GM23248 (cell line): ENCODE measurements around the gene SGCB. TPM values are rescaled to one million over a fixed set of nuclear protein-coding genes. Genes with fewer than 3 reads are reported as not detected.

Source experiments
- DNase-seq: peaks from one replicate; pipeline ENCODE4 v3.0.0-alpha.2; 2015
- H2AFZ ChIP-seq: fragments of 200-600 bp; sonication (generic); 2 replicates; pipeline ENCODE4 v1.6.1; 2016; ENCODE audit warnings: antibody characterized with exemption
- H3F3A ChIP-seq: fragments of 200-600 bp; sonication (generic); 2 replicates; pipeline ENCODE4 v1.6.1; 2016; ENCODE audit warnings: mild to moderate bottlenecking, antibody characterized with exemption, mixed run types; ENCODE audit not compliant: insufficient read depth
- H3K27ac ChIP-seq: fragments of 200-600 bp; sonication (generic); 2 replicates; pipeline ENCODE4 v1.5.1; 2016; ENCODE audit warnings: mild to moderate bottlenecking
- H3K27me3 ChIP-seq: fragments of 200-600 bp; sonication (generic); replicated peaks from 2 replicates; pipeline ENCODE4 v1.6.1; 2016; ENCODE audit warnings: mild to moderate bottlenecking; ENCODE audit not compliant: insufficient read depth
- H3K36me3 ChIP-seq: fragments of 200-600 bp; sonication (generic); 2 replicates; pipeline ENCODE4 v1.6.1; 2016; ENCODE audit warnings: low read depth, mild to moderate bottlenecking
- H3K4me1 ChIP-seq: fragments of 200-600 bp; sonication (generic); 2 replicates; pipeline ENCODE4 v1.6.1; 2016; ENCODE audit warnings: mild to moderate bottlenecking; ENCODE audit not compliant: insufficient read depth
- H3K4me2 ChIP-seq: fragments of 200-600 bp; sonication (generic); one replicate; pipeline ENCODE4 v1.6.1; 2016; ENCODE audit warnings: mild to moderate bottlenecking; ENCODE audit not compliant: unreplicated experiment
- H3K4me3 ChIP-seq: fragments of 200-600 bp; sonication (generic); 2 replicates; pipeline ENCODE4 v1.5.1; 2016; ENCODE audit warnings: mild to moderate bottlenecking
- H3K79me2 ChIP-seq: fragments of 200-600 bp; sonication (generic); 2 replicates; pipeline ENCODE4 v1.6.1; 2016; ENCODE audit warnings: mild to moderate bottlenecking; ENCODE audit not compliant: insufficient read depth
- H3K9ac ChIP-seq: fragments of 200-600 bp; sonication (generic); 2 replicates; pipeline ENCODE4 v1.6.1; 2016; ENCODE audit warnings: mild to moderate bottlenecking
- H3K9me2 ChIP-seq: fragments of 200-600 bp; sonication (generic); 2 replicates; pipeline ENCODE4 v1.6.1; 2016; ENCODE audit warnings: mixed run types, mild to moderate bottlenecking, moderate library complexity; ENCODE audit not compliant: insufficient read depth
- H3K9me3 ChIP-seq: fragments of 200-600 bp; sonication (generic); one replicate; pipeline ENCODE4 v1.6.1; 2017; ENCODE audit warnings: low read depth
- H4K20me1 ChIP-seq: fragments of 200-600 bp; sonication (generic); 2 replicates; pipeline ENCODE4 v1.6.0; 2016; ENCODE audit not compliant: insufficient read depth
- EZH2 ChIP-seq: fragments of 200-600 bp; sonication (generic); IDR thresholded peaks from 2 replicates; pipeline ENCODE4 v1.6.1; 2018; ENCODE audit warnings: antibody characterized with exemption, mild to moderate bottlenecking; ENCODE audit not compliant: insufficient read depth, poor library complexity, severe bottlenecking
- EZH2phosphoT487 ChIP-seq: fragments of 200-600 bp; sonication (generic); IDR thresholded peaks from 2 replicates; pipeline ENCODE4 v1.6.1; 2018; ENCODE audit warnings: antibody characterized with exemption, moderate library complexity, mild to moderate bottlenecking, low read depth; ENCODE audit not compliant: insufficient read depth
- WGBS, 2 experiments: methylation state at CpG; one replicate each; pipeline ENCODE4 v1.1.6; 2015 to 2017; ENCODE audit warnings: low lambda C conversion rate in 2 of 2, low coverage in 1 of 2; ENCODE audit errors: missing lambda C conversion rate in 2 of 2; 5-methylcytosine and 5-hydroxymethylcytosine counted together
- in situ Hi-C: fragments of 300-500 bp; cut with MboI; formaldehyde crosslinking; loops from 2 replicates; pipeline ENCODE4 v1.15.0; 2020
- polyA plus RNA-seq: library from polyadenylated mRNA; unstranded; fragments of >200 nt; fragmentation: Nextera tagmentation; extraction: Ambion mirVana; gene quantifications from 2 replicates; pipeline ENCODE4 v1.2.1, GENCODE V29; 2016
- total RNA-seq: library from RNA; depleted of rRNA; stranded (reverse); fragments of >200 nt; shearing (Covaris generic); gene quantifications from 2 replicates; pipeline ENCODE4 v1.2.3, GENCODE V29; 2014

Gene SGCB
- total and polyA plus RNA-seq, 2 experiments from 2014 or later = 50.4 to 108 TPM

GRCh38 chr4:52005604-52006273 is 32.4 kb downstream of the SGCB start:
- Histone ChIP-seq H3K9me2 (no peaks in the 10 kb centered on the region), H3F3A (no peaks in the 10 kb centered on the region), H3K9me3 (no peaks in the 10 kb centered on the region), H3K4me2 (no peak overlapping the region), H3K79me2 (no peaks in the 10 kb centered on the region), H2AFZ (no peak overlapping the region), H3K36me3 (no peaks in the 10 kb centered on the region), H3K4me3 (no peak overlapping the region), H4K20me1 (no peaks in the 10 kb centered on the region), H3K27ac (no peak overlapping the region), H3K4me1 (no peaks in the 10 kb centered on the region), H3K27me3 (no peaks in the 10 kb centered on the region), H3K9ac (no peak overlapping the region)
- TF ChIP-seq EZH2 (no peak), EZH2phosphoT487 (no peak)
- in situ Hi-C loops = no loop called here
- no peak for DNase-seq
- WGBS, 2 experiments = 91 to 98% methylated on average over 2 of the region's 2 CpGs

GRCh38 chr4:52004414-52004813 is 33.7 kb downstream of the SGCB start:
- in situ Hi-C loops = no loop called here
- DNase-seq = no peak
- Histone ChIP-seq H3K27ac (no peak overlapping the region), H3K36me3 (no peaks in the 10 kb centered on the region), H3K4me3 (no peak overlapping the region), H3K9me3 (no peaks in the 10 kb centered on the region), H3K4me1 (no peaks in the 10 kb centered on the region), H4K20me1 (no peaks in the 10 kb centered on the region), H2AFZ (no peak overlapping the region), H3F3A (no peaks in the 10 kb centered on the region), H3K9ac (no peak overlapping the region), H3K4me2 (no peak overlapping the region), H3K27me3 (no peaks in the 10 kb centered on the region), H3K9me2 (no peaks in the 10 kb centered on the region), H3K79me2 (no peaks in the 10 kb centered on the region)
- TF ChIP-seq EZH2phosphoT487 (no peak), EZH2 (no peak)

- Histone ChIP-seq H2AFZ (no peak overlapping the region), H4K20me1 (no peaks in the 10 kb centered on the region), H3K9ac (no peak overlapping the region), H3K4me3 (no peak overlapping the region), H3K4me2 (no peak overlapping the region), H3K9me2 (no peaks in the 10 kb centered on the region), H3K27me3 (no peaks in the 10 kb centered on the region), H3F3A (no peaks in the 10 kb centered on the region), H3K36me3 (no peaks in the 10 kb centered on the region), H3K27ac (no peak overlapping the region), H3K4me1 (no peaks in the 10 kb centered on the region), H3K9me3 (no peaks in the 10 kb centered on the region), H3K79me2 (no peaks in the 10 kb centered on the region)
- DNase-seq = peak; percentile 6
- TF ChIP-seq EZH2phosphoT487 (no peak), EZH2 (no peak)
- WGBS, 2 experiments = 72 to 76% methylated on average over 2 of the region's 2 CpGs
- in situ Hi-C loops = no loop called here
Measured at GRCh38 chr4:52001616-52002015, 36.5 kb downstream of the SGCB start.

- H3K4me3 ChIP-seq = no peak overlapping the region
- H3K27me3 ChIP-seq = no peaks in the 10 kb centered on the region
- no peak overlapping the region for H3K27ac ChIP-seq
- no peaks in the 10 kb centered on the region for H3K9me2 ChIP-seq
- H3K79me2 ChIP-seq = no peaks in the 10 kb centered on the region
- H2AFZ ChIP-seq = no peak overlapping the region
- H3K4me1 ChIP-seq = no peaks in the 10 kb centered on the region
- H3K9ac ChIP-seq = no peak overlapping the region
- H3K9me3 ChIP-seq = no peaks in the 10 kb centered on the region
- no peaks in the 10 kb centered on the region for H3K36me3 ChIP-seq
- no peaks in the 10 kb centered on the region for H4K20me1 ChIP-seq
- H3K4me2 ChIP-seq = no peak overlapping the region
- DNase-seq = no peak
- TF ChIP-seq EZH2phosphoT487 (no peak), EZH2 (no peak)
- in situ Hi-C loops = no loop called here
- 73 to 82% methylated on average over 5 of the region's 5 CpGs for WGBS, 2 experiments
- no peaks in the 10 kb centered on the region for H3F3A ChIP-seq
Measured at GRCh38 chr4:51999250-51999649, 38.8 kb downstream of the SGCB start.

- Histone ChIP-seq H3K27ac (no peak overlapping the region), H3K4me3 (no peak overlapping the region), H2AFZ (no peak overlapping the region), H3K9ac (no peak overlapping the region), H3K36me3 (no peaks in the 10 kb centered on the region), H4K20me1 (no peaks in the 10 kb centered on the region), H3K9me3 (no peaks in the 10 kb centered on the region), H3K27me3 (no peaks in the 10 kb centered on the region), H3F3A (no peaks in the 10 kb centered on the region), H3K79me2 (no peaks in the 10 kb centered on the region), H3K4me1 (no peaks in the 10 kb centered on the region), H3K4me2 (no peak overlapping the region), H3K9me2 (no peaks in the 10 kb centered on the region)
- no peak for DNase-seq
- TF ChIP-seq EZH2phosphoT487 (no peak), EZH2 (no peak)
- in situ Hi-C loops = no loop called here
Measured at GRCh38 chr4:51998837-51999236, 39.3 kb downstream of the SGCB start.
